WTC11 (cell line): ENCODE measurements around the gene USH1C. TPM values are rescaled to one million over a fixed set of nuclear protein-coding genes. Genes with fewer than 3 reads are reported as not detected.

ENCODE experiments used
- ATAC-seq: fragments of 200-7000 bp; cut with Tn5 transposase; 2 replicates; pipeline ENCODE4 v1.10.0; 2021; ENCODE audit warnings: mild to moderate bottlenecking, moderate library complexity
- CTCF ChIA-PET: fragments of 300-600 bp; sonication (Branson Sonifier 250); formaldehyde crosslinking; loops from one replicate; lab custom pipeline; 2021; ENCODE audit warnings: antibody characterized with exemption; lab: Charles Lee
- POLR2A ChIA-PET: fragments of 350-600 bp; sonication (Branson Sonifier 250); formaldehyde crosslinking; loops from one replicate; lab custom pipeline; 2021; ENCODE audit warnings: antibody characterized with exemption; lab: Charles Lee
- DNase-seq: peaks from one replicate; pipeline ENCODE4 v3.0.0; 2021; ENCODE audit warnings: low spot score
- H3K27ac Mint-ChIP-seq: 2 replicates; pipeline ENCODE4 v1.8.0; 2021; ENCODE audit warnings: mixed read lengths
- H3K27me3 Mint-ChIP-seq: 2 replicates; pipeline ENCODE4 v1.8.0; 2021; ENCODE audit warnings: low read depth, mild to moderate bottlenecking, moderate library complexity, mixed read lengths
- H3K36me3 Mint-ChIP-seq: 2 replicates; pipeline ENCODE4 v1.8.0; 2021; ENCODE audit warnings: mixed read lengths
- H3K4me1 Mint-ChIP-seq: 2 replicates; pipeline ENCODE4 v1.8.0; 2022; ENCODE audit warnings: mixed read lengths
- H3K4me3 Mint-ChIP-seq: 2 replicates; pipeline ENCODE4 v1.8.0; 2021; ENCODE audit warnings: mild to moderate bottlenecking, moderate library complexity, mixed read lengths
- H3K9me3 Mint-ChIP-seq: 2 replicates; pipeline ENCODE4 v1.8.0; 2021; ENCODE audit warnings: mixed read lengths
- AFF4 ChIP-seq: sonication (generic); formaldehyde crosslinking; IDR thresholded peaks from 2 replicates; pipeline ENCODE4 v1.8.1; 2023; ENCODE audit warnings: mild to moderate bottlenecking, missing genetic modification reagents, borderline replicate concordance
- ATF2 ChIP-seq: sonication (generic); formaldehyde crosslinking; IDR thresholded peaks from 2 replicates; pipeline ENCODE4 v1.8.1; 2022; ENCODE audit warnings: low read depth, missing genetic modification reagents, borderline replicate concordance
- CBFB ChIP-seq: sonication (generic); formaldehyde crosslinking; IDR thresholded peaks from 2 replicates; pipeline ENCODE4 v1.8.1; 2022; ENCODE audit warnings: mild to moderate bottlenecking, low read depth, missing genetic modification reagents
- CDX4 ChIP-seq: fragments of 250-450 bp; sonication (Bioruptor Pico); IDR thresholded peaks from 2 replicates; pipeline ENCODE4 v1.9.0; 2021; ENCODE audit warnings: moderate library complexity, mild to moderate bottlenecking, inconsistent platforms, borderline replicate concordance
- EMX1 ChIP-seq: fragments of 250-450 bp; sonication (Bioruptor Pico); IDR thresholded peaks from 2 replicates; pipeline ENCODE4 v1.8.0; 2021; ENCODE audit warnings: mild to moderate bottlenecking
- FOXK1 ChIP-seq: sonication (generic); formaldehyde crosslinking; IDR thresholded peaks from 2 replicates; pipeline ENCODE4 v1.8.0; 2022; ENCODE audit warnings: mild to moderate bottlenecking, moderate library complexity, missing genetic modification reagents
- GABPB1 ChIP-seq: sonication (generic); formaldehyde crosslinking; IDR thresholded peaks from 2 replicates; pipeline ENCODE4 v1.8.1; 2023; ENCODE audit warnings: mild to moderate bottlenecking, missing genetic modification reagents
- HMGA2 ChIP-seq: fragments of 250-450 bp; sonication (Bioruptor Pico); IDR thresholded peaks from 2 replicates; pipeline ENCODE4 v1.4.0; 2021; ENCODE audit warnings: mild to moderate bottlenecking, moderate library complexity
- JAZF1 ChIP-seq: fragments of 250-450 bp; sonication (Bioruptor Pico); IDR thresholded peaks from 2 replicates; pipeline ENCODE4 v1.9.0; 2021; ENCODE audit warnings: moderate library complexity, mild to moderate bottlenecking, inconsistent platforms
- MXD4 ChIP-seq: fragments of 250-450 bp; sonication (Bioruptor Pico); IDR thresholded peaks from 2 replicates; pipeline ENCODE4 v1.8.0; 2021; ENCODE audit warnings: mild to moderate bottlenecking, moderate library complexity, borderline replicate concordance
- NFE2L1 ChIP-seq: sonication (generic); formaldehyde crosslinking; IDR thresholded peaks from 2 replicates; pipeline ENCODE4 v1.8.1; 2023; ENCODE audit warnings: missing genetic modification reagents
- RORB ChIP-seq: fragments of 250-450 bp; sonication (Bioruptor Pico); IDR thresholded peaks from 2 replicates; pipeline ENCODE4 v1.9.0; 2021; ENCODE audit warnings: mild to moderate bottlenecking
- SMAD3 ChIP-seq: sonication (generic); formaldehyde crosslinking; IDR thresholded peaks from 2 replicates; pipeline ENCODE4 v1.8.0; 2022; ENCODE audit warnings: missing genetic modification reagents, mild to moderate bottlenecking, borderline replicate concordance
- TP53 ChIP-seq: sonication (generic); formaldehyde crosslinking; IDR thresholded peaks from 2 replicates; pipeline ENCODE4 v1.8.1; 2023; ENCODE audit warnings: mild to moderate bottlenecking, missing genetic modification reagents
- ZNF138 ChIP-seq: sonication (generic); formaldehyde crosslinking; conservative IDR thresholded peaks from 2 replicates; pipeline ENCODE4 v1.8.1; 2022; ENCODE audit warnings: mild to moderate bottlenecking, moderate library complexity, missing genetic modification reagents
- ZNF219 ChIP-seq: sonication (generic); formaldehyde crosslinking; IDR thresholded peaks from 2 replicates; pipeline ENCODE4 v1.8.0; 2023; ENCODE audit warnings: missing genetic modification reagents, mild to moderate bottlenecking, borderline replicate concordance
- ZNF263 ChIP-seq: sonication (generic); formaldehyde crosslinking; IDR thresholded peaks from 2 replicates; pipeline ENCODE4 v1.8.1; 2022; ENCODE audit warnings: low read depth, mild to moderate bottlenecking, moderate library complexity, missing genetic modification reagents
- ZNF317 ChIP-seq: sonication (generic); formaldehyde crosslinking; IDR thresholded peaks from 2 replicates; pipeline ENCODE4 v1.8.1; 2023; ENCODE audit warnings: low read depth, mild to moderate bottlenecking, moderate library complexity, missing genetic modification reagents, borderline replicate concordance
- ZNF396 ChIP-seq: fragments of 250-450 bp; sonication (Bioruptor Pico); IDR thresholded peaks from 2 replicates; pipeline ENCODE4 v1.8.0; 2021; ENCODE audit warnings: mild to moderate bottlenecking, moderate library complexity, borderline replicate concordance
- total RNA-seq: library from RNA; stranded (reverse); gene quantifications from 3 replicates; pipeline ENCODE4 v1.2.3, GENCODE V29; 2021
- TF ChIP-seq, protein P1 (sequence below): sonication (generic); formaldehyde crosslinking; IDR thresholded peaks from 2 replicates; pipeline ENCODE4 v1.8.1; 2023; ENCODE audit warnings: mild to moderate bottlenecking, missing genetic modification reagents, moderate library complexity
- TF ChIP-seq, protein P2 (sequence below): sonication (generic); formaldehyde crosslinking; IDR thresholded peaks from 2 replicates; pipeline ENCODE4 v1.8.1; 2022; ENCODE audit warnings: mild to moderate bottlenecking, moderate library complexity, missing genetic modification reagents
- TF ChIP-seq, protein P3 (sequence below): fragments of 250-450 bp; sonication (Bioruptor Pico); conservative IDR thresholded peaks from 2 replicates; pipeline ENCODE4 v1.9.0; 2021; ENCODE audit warnings: mild to moderate bottlenecking
- TF ChIP-seq, protein P4 (sequence below): sonication (generic); formaldehyde crosslinking; IDR thresholded peaks from 2 replicates; pipeline ENCODE4 v1.8.0; 2022; ENCODE audit warnings: mild to moderate bottlenecking, missing genetic modification reagents

USH1C gene
- total RNA-seq, 1 experiment from 2014 or later, result 3.9 TPM

DNA sequence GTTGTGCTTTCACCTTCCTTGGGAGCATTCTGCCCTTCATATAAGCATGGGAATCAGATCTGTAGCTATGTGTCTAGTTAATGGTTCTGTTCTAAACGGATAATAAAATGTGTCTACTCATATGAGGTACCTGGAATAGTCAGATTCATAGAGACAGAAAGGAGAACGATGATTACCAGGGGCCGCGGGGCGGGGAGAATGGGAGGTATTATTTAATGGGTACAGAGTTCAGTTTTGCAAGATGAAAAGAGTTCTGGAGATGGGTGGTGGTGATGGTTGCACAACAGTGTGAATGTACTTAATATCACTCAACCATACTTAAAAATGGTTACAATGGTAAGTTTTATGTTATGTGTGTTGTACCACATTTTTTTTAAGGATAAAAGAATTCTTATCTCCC lies 57.6 kb downstream of the USH1C start:
- no peaks in the 10 kb centered on the region for H3K4me1 Mint-ChIP-seq
- ChIA-PET POLR2A (no interaction called here), CTCF (interaction anchor here (0.7 to 1.6 kb wide), 5 partner anchors 11 to 257 kb away, joined by 3 to 7 read pairs (median 4); no protein-coding TSS in a partner anchor)
- no peak for ATAC-seq
- H3K9me3 Mint-ChIP-seq, result peaks cover 9% of the 10 kb centered on the region
- H3K4me3 Mint-ChIP-seq, result no peak overlapping the region
- no peaks in the 10 kb centered on the region; the same call in none of the 2 replicates for H3K27me3 Mint-ChIP-seq
- no peak overlapping the region for H3K27ac Mint-ChIP-seq
- TF ChIP-seq CDX4 (CRISPR knock-in tag), result no peak
- no peak for TF ChIP-seq RORB (CRISPR knock-in tag)
- no peak for TF ChIP-seq ZNF396 (CRISPR knock-in tag)
- TF ChIP-seq CBFB (CRISPR knock-in tag), result no peak
- TF ChIP-seq, protein P1, sequence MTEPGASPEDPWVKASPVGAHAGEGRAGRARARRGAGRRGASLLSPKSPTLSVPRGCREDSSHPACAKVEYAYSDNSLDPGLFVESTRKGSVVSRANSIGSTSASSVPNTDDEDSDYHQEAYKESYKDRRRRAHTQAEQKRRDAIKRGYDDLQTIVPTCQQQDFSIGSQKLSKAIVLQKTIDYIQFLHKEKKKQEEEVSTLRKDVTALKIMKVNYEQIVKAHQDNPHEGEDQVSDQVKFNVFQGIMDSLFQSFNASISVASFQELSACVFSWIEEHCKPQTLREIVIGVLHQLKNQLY (CRISPR knock-in tag), result no peak
- TF ChIP-seq ZNF263, result no peak
- TF ChIP-seq EMX1, result no peak
- TF ChIP-seq SMAD3 (CRISPR knock-in tag), result no peak
- TF ChIP-seq HMGA2 (CRISPR knock-in tag), result no peak
- TF ChIP-seq FOXK1 (CRISPR knock-in tag), result no peak
- TF ChIP-seq, all 79 proteins: peak for 0
- H3K36me3 Mint-ChIP-seq, result no peaks in the 10 kb centered on the region
- DNase-seq, result no peak

GRCh38 chr11:17483505-17483904 lies 60.7 kb downstream of the USH1C start:
- no peak for DNase-seq
- peaks cover 14% of the 10 kb centered on the region for H3K4me1 Mint-ChIP-seq
- peaks cover 14% of the 10 kb centered on the region for H3K27me3 Mint-ChIP-seq
- H3K9me3 Mint-ChIP-seq, result peaks cover 9% of the 10 kb centered on the region
- CTCF ChIA-PET, result interaction anchor here (1.4 kb wide), 1 partner anchor 95 kb away, joined by 3 read pairs; the partner anchor contains the start of gene KCNJ11
- H3K4me3 Mint-ChIP-seq, result no peak overlapping the region
- POLR2A ChIA-PET, result no interaction called here
- H3K27ac Mint-ChIP-seq, result no peak overlapping the region
- ATAC-seq, result no peak
- H3K36me3 Mint-ChIP-seq, result no peaks in the 10 kb centered on the region
- TF ChIP-seq, protein P2, sequence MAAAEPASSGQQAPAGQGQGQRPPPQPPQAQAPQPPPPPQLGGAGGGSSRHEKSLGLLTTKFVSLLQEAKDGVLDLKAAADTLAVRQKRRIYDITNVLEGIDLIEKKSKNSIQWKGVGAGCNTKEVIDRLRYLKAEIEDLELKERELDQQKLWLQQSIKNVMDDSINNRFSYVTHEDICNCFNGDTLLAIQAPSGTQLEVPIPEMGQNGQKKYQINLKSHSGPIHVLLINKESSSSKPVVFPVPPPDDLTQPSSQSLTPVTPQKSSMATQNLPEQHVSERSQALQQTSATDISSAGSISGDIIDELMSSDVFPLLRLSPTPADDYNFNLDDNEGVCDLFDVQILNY (CRISPR knock-in tag), result no peak
- no peak for TF ChIP-seq TP53 (CRISPR knock-in tag)
- TF ChIP-seq ATF2 (CRISPR knock-in tag), result no peak
- TF ChIP-seq ZNF138 (CRISPR knock-in tag), result no peak
- TF ChIP-seq, protein P3, sequence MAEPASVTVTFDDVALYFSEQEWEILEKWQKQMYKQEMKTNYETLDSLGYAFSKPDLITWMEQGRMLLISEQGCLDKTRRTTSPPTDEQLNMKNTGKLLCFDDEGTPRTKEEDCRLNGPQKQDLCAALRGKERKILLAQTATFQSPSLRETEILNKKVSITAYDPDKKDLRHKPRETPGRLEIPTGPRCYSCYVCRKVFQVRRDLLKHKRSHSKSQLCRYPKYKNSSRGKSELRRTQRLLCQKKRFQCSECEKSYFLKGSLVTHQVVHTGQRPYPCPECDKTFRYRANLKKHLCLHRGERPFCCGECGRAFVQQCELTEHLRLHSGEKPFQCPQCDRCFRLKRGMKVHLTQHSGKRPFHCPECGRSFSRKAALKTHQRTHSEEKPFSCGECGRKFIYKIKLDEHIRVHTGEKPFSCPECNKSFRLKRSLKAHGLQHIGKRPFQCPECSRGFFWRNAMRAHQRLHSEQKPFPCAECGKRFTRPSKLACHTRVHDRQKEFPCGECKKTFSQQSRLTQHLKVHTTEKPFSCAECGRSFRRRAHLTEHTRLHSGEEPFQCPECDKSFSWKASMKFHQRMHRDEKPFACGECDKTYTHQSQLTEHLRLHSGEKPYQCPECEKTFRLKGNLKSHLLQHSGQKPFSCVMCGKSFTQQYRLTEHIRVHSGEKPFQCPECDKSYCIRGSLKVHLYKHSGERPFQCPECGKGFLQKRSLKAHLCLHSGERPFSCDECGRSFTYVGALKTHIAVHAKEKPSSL (CRISPR knock-in tag), result no peak
- TF ChIP-seq GABPB1, result no peak
- TF ChIP-seq JAZF1, result no peak
- no peak for TF ChIP-seq NFE2L1 (CRISPR knock-in tag)
- TF ChIP-seq AFF4, result no peak
- no peak for TF ChIP-seq CDX4 (CRISPR knock-in tag)
- TF ChIP-seq ZNF317 (CRISPR knock-in tag), result no peak
- no peak for TF ChIP-seq ZNF219 (CRISPR knock-in tag)
- TF ChIP-seq, protein P4, sequence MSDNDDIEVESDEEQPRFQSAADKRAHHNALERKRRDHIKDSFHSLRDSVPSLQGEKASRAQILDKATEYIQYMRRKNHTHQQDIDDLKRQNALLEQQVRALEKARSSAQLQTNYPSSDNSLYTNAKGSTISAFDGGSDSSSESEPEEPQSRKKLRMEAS, result no peak
- TF ChIP-seq MXD4 (CRISPR knock-in tag), result no peak
